ENCODE data around the gene SLC1A7.

GRCh38 chr1:53111693-53112092 is 30.7 kb downstream of the SLC1A7 start:
- TF ChIP-seq REST (IDR thresholded peaks at IDR 0.05; ENCODE audit: borderline replicate concordance), result no peak
- TF ChIP-seq CTCF (IDR thresholded peaks at IDR 0.05; ENCODE audit: poor library complexity, severe bottlenecking), result no peak
- no peak for TF ChIP-seq POLR2AphosphoS5 (IDR thresholded peaks at IDR 0.05)
- no peak for TF ChIP-seq TAF1 (IDR thresholded peaks at IDR 0.05; ENCODE audit: low read depth)
- TF ChIP-seq EZH2 (IDR thresholded peaks at IDR 0.05; ENCODE audit: borderline replicate concordance, insufficient read depth, low read length, poor library complexity, severe bottlenecking), result no peak
- no peak for TF ChIP-seq SMC3 (conservative IDR thresholded peaks at IDR 0.05; ENCODE audit: poor library complexity)
- TF ChIP-seq EP300 (conservative IDR thresholded peaks at IDR 0.05; ENCODE audit: poor library complexity, severe bottlenecking), result no peak
